ENCODE measurements around the gene AAR2.

The AAR2 gene

GRCh38 chr20:36260316-36260715, 24.0 kb downstream of the AAR2 start:
- DNase-seq (ENCODE audit: low read depth in 3 of 3) = no peak

DNA sequence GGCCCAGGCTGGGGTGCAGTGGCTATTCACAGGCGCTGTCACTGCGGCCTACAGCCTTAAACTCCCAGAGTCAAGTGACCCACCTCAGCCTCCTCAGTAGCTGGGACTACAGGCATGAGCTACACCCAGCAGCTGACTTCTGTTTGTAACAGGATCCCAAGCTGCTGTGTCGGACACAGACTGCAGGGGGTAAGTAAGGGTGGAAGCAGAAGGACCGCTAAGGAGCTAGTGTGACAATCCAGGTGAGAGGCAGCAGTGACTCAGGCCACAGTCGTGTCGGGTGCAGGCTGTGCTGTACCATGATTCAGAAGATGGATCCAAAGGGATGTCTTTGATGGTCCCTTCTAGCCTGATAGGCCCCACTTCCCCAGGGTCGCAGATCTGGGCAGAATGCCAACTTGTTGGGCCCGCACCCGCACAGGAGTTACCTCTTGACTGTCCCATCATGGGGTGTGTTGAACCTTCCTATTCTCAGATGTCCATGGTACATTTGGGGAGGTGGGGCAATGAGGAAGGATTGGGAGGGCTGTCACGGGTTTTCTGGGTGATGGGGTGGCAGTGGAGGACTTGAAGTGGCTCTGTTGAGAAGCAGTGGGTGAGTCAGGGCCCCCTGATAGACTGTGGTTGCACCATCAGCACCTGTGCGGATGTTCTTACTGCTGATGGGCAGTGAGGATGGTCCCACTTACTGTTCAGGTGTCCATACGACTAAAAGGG, 25.3 kb downstream of the AAR2 start:
- no peak for DNase-seq (ENCODE audit: low read depth in 3 of 3)

- no peak for DNase-seq (ENCODE audit: low read depth in 3 of 3)
Measured at GRCh38 chr20:36262440-36262839, 26.2 kb downstream of the AAR2 start.

DNA sequence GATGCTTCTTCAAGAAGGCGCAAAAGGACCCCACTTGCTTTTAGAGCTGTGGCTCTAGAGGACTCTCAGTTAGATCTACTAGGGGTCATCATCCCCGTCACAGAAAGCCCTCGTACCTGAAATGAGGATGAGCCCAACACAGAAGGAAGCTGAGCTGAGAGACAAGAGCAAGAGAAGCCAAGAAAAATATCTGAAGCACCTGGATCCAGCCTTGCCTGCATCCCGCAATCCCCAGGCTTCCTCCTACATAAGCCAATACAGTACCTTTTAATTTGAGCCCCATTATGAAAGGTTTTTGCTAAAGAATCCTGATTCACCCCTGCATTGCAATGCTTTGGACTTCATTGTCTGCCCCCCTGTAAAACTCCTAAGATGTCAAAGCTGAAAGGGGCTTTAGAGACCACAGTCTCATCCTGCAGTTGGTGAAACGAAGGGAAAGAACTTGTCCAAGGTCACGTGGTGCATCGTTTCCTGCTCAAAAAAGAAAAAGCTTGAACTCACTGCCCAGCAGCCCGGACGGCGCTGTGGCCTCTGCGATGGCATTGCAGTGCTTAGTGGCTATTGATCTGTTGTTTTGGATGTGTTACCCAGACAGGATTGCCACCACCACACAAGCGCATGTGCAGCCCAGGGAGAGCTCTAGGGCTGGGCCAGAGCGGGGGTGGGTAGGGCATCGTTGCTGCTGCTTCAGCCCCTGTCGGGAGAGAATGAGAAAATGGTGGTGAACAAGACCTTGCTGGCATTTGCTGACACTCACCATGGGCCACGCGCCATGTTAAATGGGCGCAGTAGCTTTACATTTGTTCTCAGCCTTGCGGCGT, 28.4 kb downstream of the AAR2 start:
- no peak for DNase-seq (ENCODE audit: low read depth in 3 of 3)

DNA sequence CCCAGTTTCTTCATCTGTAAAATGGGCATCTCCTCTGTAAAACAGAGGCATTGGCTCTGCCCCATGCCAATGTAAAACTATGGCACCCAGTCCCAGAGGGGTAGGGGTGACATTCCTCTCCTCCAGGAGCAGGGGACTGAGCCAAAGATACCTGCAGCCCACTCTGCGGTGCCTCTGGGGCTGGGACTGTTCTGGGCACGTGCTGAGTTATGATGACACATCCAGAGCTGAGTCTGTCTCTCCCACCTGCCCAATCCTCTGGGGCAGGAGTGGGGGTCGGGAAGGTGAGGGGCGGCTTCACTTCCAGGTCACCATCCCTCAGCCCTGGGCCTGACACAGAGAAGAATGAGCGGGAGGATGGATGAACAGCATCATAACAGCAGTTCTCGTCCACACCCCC, 29.9 kb downstream of the AAR2 start:
- DNase-seq (ENCODE audit: low read depth in 3 of 3) = no peak

DNA sequence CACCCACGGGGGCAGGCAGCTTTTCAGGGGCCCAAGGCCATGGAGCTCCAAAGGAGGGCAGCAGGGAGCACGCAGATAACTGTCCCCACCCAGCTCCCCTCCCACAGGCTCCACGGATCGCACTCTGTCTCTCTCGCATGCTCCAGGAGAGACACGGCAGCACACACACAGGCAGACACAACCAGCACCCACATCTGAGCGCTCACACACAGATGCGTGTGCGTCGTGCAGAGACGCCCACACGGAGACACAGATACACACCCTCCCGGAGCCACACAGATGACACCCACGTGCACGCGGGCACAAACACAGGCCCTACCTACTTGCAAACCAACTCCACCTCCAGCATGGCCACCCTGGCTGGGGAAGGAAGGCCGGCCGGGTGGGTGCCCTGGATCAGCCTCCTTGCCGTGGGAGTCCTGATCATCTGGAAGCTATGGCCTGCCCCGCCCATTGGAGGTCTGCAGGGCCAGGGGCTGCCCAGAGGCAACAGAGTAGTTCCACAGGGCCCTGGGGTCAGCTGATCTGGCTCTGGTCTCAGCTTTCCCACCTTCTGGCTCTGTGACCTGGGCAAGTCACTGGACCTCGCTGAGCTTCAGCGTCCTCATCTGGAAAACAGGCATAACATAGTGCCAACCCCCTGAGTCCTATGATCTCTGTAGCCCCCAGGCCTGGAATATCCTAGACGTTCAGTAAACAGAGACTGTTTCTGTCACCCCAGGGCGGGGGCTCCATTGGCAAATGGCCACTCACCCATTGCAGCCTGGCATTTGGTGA, 31.5 kb downstream of the AAR2 start:
- no peak for DNase-seq (ENCODE audit: low read depth in 3 of 3)

DNA sequence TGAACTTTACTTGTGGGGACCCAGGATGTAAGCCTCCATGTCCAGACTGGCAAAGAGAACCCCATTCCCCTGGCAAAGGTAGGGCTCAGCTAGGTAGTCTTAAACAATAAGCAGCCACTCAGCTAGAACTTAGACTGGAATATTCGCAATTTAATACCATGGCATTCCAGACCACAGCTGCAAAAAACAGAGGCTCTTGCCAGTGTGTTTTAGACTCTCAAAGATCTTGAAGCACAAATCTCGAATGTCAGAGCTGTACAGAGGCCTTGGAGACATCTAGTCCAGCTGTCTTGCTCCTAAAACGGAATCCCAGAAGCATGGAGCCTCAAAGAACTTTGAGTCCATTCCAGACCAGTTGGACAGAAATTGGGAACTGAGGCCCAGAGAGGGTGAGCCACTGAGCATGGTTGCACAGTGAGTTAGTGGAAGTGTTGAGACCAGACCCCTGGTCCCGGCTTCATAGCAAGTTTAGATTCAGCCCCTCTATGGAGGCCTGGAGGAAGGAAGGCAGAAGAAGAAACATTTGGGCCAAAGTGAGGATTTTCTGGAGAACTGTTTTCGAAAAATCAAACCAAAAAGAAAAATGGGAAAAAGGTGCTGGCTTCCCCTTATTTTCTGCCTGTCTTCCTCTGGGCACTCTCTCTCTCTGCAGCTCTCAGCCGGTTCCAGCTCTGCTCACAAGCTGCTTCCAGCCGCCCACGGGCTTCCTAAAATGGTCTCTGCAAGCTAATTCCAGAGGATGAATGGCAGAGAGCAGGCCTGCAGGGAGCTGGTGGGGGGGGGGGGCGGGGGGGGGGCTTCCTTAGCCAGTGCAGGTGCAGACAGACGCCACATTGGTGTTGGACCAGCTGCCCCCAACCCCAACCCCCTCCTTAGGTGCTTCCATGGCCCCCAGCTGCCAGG, 32.4 kb downstream of the AAR2 start:
- no peak for DNase-seq (ENCODE audit: low read depth in 3 of 3)

GRCh38 chr20:36269507-36269906, 33.2 kb downstream of the AAR2 start:
- no peak for DNase-seq (ENCODE audit: low read depth in 3 of 3)

DNA sequence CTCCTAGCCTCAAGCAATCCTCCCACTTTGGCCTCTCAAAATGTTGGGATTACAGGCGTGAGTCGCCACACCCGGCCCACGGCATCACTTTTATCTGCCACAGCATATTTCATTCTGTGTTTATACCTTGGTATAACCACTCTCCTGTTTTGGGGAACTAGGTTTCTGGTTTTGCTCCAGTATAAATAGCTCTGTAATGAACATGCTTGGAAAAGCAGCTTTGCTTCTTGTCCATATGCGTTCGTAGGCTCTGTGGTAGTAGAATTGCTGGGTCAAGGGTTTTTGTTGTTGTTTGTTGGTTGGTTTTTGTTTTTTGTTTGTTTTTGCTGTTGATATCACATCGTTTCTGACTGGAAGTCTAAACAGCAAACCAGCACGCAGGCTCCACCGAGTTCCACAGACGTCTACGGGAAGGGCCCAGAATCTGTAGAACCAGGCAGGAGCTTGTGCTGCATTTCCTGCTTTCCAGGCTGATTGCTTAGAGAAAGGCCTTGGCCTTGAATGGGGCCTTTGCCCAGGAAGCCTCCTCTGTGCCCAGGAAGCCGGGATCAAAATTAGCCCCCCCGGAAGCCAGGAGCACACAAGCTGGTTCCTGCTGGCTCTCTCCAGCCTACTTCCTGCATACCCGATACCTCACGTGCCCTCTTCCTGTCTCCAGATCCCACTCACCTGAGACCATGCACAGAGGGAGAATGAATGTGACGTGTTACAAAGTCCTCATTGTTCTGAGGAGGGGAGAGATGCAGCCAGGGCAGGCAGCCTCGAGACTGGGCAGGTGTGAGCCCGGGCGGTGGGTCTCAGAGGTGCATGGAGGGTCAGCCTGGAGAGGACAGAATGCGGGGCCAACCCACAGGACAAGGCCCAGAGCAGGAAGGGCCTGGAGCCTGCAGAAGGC, 34.7 kb downstream of the AAR2 start:
- DNase-seq (ENCODE audit: low read depth in 3 of 3) = no peak

GRCh38 chr20:36271639-36272546, 35.6 kb downstream of the AAR2 start:
- DNase-seq (ENCODE audit: low read depth in 3 of 3) = no peak

DNA sequence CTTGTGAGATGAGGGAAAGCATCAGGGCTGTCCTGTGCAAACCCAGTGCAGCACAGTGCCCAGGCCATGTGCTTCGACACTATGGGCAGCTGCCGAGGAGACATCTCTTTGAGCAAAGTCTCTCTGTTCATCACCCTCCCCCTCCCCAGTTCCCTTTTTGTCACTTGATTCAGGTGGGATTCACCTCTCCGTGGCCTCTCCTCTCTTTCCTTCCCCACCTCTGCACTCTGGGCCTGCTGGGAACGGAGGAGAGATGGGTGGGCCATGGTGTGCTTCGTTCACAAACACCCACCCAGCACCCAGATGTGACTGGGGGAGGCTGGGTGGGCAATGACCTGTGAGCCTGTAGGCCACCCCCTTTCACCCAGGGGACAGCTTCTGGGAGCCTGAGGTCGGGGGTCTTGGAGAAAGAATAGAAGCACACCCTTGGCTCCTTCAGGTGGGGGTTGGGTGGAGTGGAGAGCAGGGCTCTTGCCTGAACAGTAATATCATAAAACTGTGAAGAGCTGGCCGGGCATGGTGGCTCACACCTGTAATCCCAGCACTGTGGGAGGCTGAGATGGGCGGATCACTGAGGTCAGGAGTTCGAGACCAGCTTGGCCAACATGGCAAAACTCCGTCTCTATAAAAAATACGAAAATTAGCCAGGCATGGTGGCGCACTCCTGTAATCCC, 36.4 kb downstream of the AAR2 start:
- no peak for DNase-seq (ENCODE audit: low read depth in 3 of 3)

DNA sequence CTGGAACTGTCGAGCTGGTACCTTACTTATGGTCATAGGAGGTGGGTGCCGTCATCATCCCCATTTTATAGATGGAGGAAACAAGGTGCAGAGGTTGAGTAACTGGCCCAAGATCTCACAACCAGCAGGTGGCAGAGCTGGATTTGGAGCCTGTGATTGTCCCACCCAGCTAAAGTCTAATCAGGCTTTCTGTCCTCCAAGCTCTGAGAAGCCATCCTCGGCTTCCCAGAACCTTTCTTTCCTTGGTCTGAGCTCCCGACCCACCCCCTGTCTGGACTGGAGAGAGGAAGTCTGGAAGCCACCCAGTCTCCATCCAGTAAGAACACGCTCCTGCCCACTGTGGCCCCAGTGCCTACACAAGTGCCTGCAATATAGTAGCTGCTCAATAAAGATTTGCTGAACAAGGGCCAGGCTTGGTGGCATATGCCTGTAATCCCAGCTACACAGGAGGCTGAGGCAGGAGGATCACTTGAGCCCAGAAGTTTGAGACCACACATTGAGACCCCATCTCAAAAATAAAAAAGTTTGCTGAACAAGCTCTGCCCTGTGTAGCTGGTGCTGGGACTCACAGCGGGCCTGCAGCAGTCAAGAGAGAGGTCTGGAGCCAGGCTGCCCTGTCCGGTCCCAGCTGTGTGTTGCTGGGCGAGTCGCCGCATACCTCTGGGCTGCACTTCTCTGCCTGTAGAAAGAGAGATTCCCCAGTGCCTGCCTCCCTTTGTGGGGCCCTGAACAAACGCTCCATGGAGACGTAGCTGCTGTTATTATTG, 37.3 kb downstream of the AAR2 start:
- no peak for DNase-seq (ENCODE audit: low read depth in 3 of 3)

GRCh38 chr20:36274181-36274841, 38.0 kb downstream of the AAR2 start:
- DNase-seq (ENCODE audit: low read depth in 3 of 3) = no peak

DNA sequence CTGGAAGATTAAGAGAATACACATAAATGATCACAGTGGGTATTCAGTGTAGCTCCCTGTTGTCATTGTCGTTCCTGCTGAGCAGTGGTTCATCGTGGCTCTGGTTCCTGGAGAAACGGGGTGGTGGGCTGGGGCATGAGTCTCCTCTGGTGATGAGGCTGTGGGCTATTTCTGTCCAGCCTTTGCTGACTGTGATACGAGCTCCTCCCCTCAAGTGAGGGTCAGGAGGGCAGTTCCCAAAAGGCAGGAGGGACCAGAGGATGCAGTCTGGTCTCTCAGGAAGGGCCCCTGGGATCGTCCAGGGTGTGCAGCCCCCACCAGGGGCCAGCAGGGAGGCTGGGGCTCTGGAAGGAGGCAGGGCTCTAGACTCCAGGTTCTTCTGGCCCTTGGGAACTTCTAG, 38.7 kb downstream of the AAR2 start:
- DNase-seq (ENCODE audit: low read depth in 3 of 3) = no peak

DNA sequence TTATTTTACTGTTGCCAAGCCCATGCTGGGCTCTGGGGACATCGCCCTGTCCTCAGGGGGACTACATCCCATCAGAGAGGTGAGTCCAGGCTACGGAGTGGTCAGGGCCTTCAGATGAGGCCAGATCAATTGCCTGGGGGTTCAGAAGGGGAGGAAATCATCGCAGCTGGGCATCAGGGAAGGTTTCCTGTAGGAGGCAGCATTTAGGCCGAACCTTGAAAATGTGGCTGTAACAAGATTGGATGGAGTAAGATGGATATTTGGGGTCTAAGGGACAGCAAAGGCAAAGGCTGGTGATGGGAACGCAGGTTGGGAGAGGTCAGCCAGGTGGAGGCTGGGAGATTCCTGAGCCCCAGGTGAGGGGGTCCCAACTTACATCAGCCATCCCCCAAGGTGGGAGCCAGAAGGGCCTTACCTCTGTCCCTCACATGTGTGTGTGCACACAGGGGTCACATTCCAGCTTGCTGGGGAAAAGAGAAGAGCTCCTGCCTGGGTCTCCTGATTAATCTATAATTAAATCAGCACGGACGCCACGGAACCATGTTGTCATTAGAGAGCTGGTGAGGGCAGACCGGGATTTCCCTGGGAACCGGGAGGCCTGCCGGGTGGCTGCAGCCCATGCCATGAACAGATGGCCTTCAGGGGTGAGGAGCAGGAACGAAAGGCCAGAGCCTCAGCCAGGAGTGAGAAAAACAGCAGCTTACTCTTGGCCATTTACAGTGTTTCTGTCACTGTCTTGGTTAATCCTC, 39.3 kb downstream of the AAR2 start:
- no peak for DNase-seq (ENCODE audit: low read depth in 3 of 3)

GRCh38 chr20:36277546-36277945, 41.3 kb downstream of the AAR2 start:
- DNase-seq (ENCODE audit: low read depth in 3 of 3) = no peak

- no peak for DNase-seq (ENCODE audit: low read depth in 3 of 3)
Measured at GRCh38 chr20:36279362-36279761, 43.1 kb downstream of the AAR2 start.

All from stimulated activated CD4-positive, alpha-beta T cell treated with anti-CD3 and anti-CD28 coated beads, TNF-alpha, amount 100 ng/mL, for 4 hours (primary cell).